HPDE6-E6E7 (cell line): ENCODE results near the gene ALMS1.
"Not testable (repeated sequence)": the region's sequence is repeated elsewhere in the genome, so short reads cannot be mapped to it uniquely, and the experiment has no call there.

Experiments
- DNase-seq: peaks from one replicate; pipeline ENCODE4 v3.0.0; 2011; ENCODE audit warnings: missing footprints; ENCODE audit errors: extremely low spot score

The ALMS1 gene

GRCh38 chr2:73404409-73404808, 18.8 kb downstream of the ALMS1 start:
- no peak for DNase-seq

- no peak for DNase-seq
Measured at GRCh38 chr2:73406996-73407395, 21.4 kb downstream of the ALMS1 start.

GRCh38 chr2:73408198-73408597, 22.6 kb downstream of the ALMS1 start:
- no peak for DNase-seq

- DNase-seq, result no peak
Measured at GRCh38 chr2:73414696-73415095, 29.1 kb downstream of the ALMS1 start.

- DNase-seq, result no peak
Measured at GRCh38 chr2:73415906-73416305, 30.3 kb downstream of the ALMS1 start.

GRCh38 chr2:73418343-73418742, 32.7 kb downstream of the ALMS1 start:
- no peak for DNase-seq

GRCh38 chr2:73423913-73424312, 38.3 kb downstream of the ALMS1 start:
- DNase-seq, result no peak

- no peak for DNase-seq
Measured at GRCh38 chr2:73426176-73426575, 40.5 kb downstream of the ALMS1 start.

GRCh38 chr2:73436019-73436418, 50.4 kb downstream of the ALMS1 start:
- no peak for DNase-seq

- no peak for DNase-seq
Measured at GRCh38 chr2:73444202-73444601, 58.6 kb downstream of the ALMS1 start.

GRCh38 chr2:73448856-73449255, 63.2 kb downstream of the ALMS1 start:
- no peak for DNase-seq

- DNase-seq, result no peak
Measured at GRCh38 chr2:73449404-73449803, 63.8 kb downstream of the ALMS1 start.

GRCh38 chr2:73451263-73451972, 65.8 kb downstream of the ALMS1 start:
- no peak for DNase-seq

GRCh38 chr2:73457982-73458381, 72.3 kb downstream of the ALMS1 start:
- DNase-seq, result no peak

- DNase-seq, result not testable (repeated sequence)
Measured at GRCh38 chr2:73462388-73462787, 76.8 kb downstream of the ALMS1 start.

GRCh38 chr2:73468376-73468775, 82.7 kb downstream of the ALMS1 start:
- no peak for DNase-seq

- DNase-seq, result not testable (repeated sequence)
Measured at GRCh38 chr2:73483874-73484273, 98.2 kb downstream of the ALMS1 start.

GRCh38 chr2:73487112-73487657, 101.5 kb downstream of the ALMS1 start:
- DNase-seq, result no peak

- no peak for DNase-seq
Measured at GRCh38 chr2:73488079-73488478, 102.4 kb downstream of the ALMS1 start.

- no peak for DNase-seq
Measured at GRCh38 chr2:73489053-73489452, 103.4 kb downstream of the ALMS1 start.

- peak; percentile 10 for DNase-seq
Measured at GRCh38 chr2:73494031-73494430, 108.4 kb downstream of the ALMS1 start.

GRCh38 chr2:73503992-73504570, 118.4 kb downstream of the ALMS1 start:
- DNase-seq, result no peak

GRCh38 chr2:73504850-73505249, 119.2 kb downstream of the ALMS1 start:
- DNase-seq, result not testable (repeated sequence)
